IMR-90 (cell line): ENCODE measurements around the gene TIMM8A. TPM values are rescaled to one million over a fixed set of nuclear protein-coding genes. Genes with fewer than 3 reads are reported as not detected.

Experiments
- ATAC-seq: fragments of 200-7000 bp; cut with Tn5 transposase; 2 replicates; pipeline ENCODE4 v1.9.1; 2020; ENCODE audit warnings: low read depth, mild to moderate bottlenecking, moderate library complexity
- BruUV-seq: library from RNA; stranded (reverse); fragments of 400-500 nt; replicated peaks from 2 replicates; lab custom pipeline; 2021; lab: Mats Ljungman, UMichigan
- CTCF ChIA-PET: fragments of 300-600 bp; formaldehyde crosslinking; extraction: SDS; loops from one replicate; lab custom pipeline; 2021; ENCODE audit warnings: antibody characterized with exemption; lab: Yijun Ruan, JAX
- POLR2A ChIA-PET: fragments of 300-600 bp; sonication (Branson Sonifier 250); formaldehyde crosslinking; loops from one replicate; lab custom pipeline; 2022; ENCODE audit warnings: antibody characterized with exemption; ENCODE audit not compliant: unreplicated experiment; lab: Charles Lee
- DNase-seq: peaks from one replicate; pipeline ENCODE4 v3.0.0; 2013
- H2AFZ ChIP-seq: replicated peaks from 2 replicates; pipeline ENCODE3; 2013; ENCODE audit warnings: low read length, mild to moderate bottlenecking; ENCODE audit not compliant: poor library complexity
- H2AK5ac ChIP-seq: 2 replicates; pipeline ENCODE4 v1.6.1; 2013; ENCODE audit warnings: low read depth, low read length, inconsistent platforms
- H2AK9ac ChIP-seq: replicated peaks from 2 replicates; pipeline ENCODE3; 2013; ENCODE audit warnings: mild to moderate bottlenecking, low read depth, low read length, moderate library complexity; ENCODE audit not compliant: poor library complexity
- H2BK120ac ChIP-seq: 2 replicates; pipeline ENCODE4 v1.6.1; 2013; ENCODE audit warnings: low read depth, low read length, inconsistent platforms
- H2BK15ac ChIP-seq: 3 replicates; pipeline ENCODE4 v1.6.1; 2013; ENCODE audit warnings: low read depth, low read length, inconsistent platforms
- H2BK20ac ChIP-seq: 2 replicates; pipeline ENCODE4 v1.6.1; 2013; ENCODE audit warnings: low read depth, mild to moderate bottlenecking, inconsistent platforms, low read length, moderate library complexity
- H2BK5ac ChIP-seq: 2 replicates; pipeline ENCODE4 v1.6.1; 2013; ENCODE audit warnings: mild to moderate bottlenecking, low read depth, low read length, inconsistent platforms; ENCODE audit not compliant: poor library complexity, severe bottlenecking
- H3K14ac ChIP-seq: replicated peaks from 2 replicates; pipeline ENCODE4 v1.6.1; 2013; ENCODE audit warnings: low read depth, low read length, inconsistent platforms
- H3K18ac ChIP-seq: 2 replicates; pipeline ENCODE4 v1.6.1; 2013; ENCODE audit warnings: low read depth, low read length, control low read depth
- H3K23ac ChIP-seq: 2 replicates; pipeline ENCODE4 v1.6.1; 2013; ENCODE audit warnings: low read depth, low read length, inconsistent platforms
- H3K27ac ChIP-seq: 2 replicates; pipeline ENCODE4 v1.5.1; 2013; ENCODE audit warnings: mild to moderate bottlenecking, control low read depth, low read length; ENCODE audit not compliant: insufficient read depth
- H3K27me3 ChIP-seq: 2 replicates; pipeline ENCODE4 v1.6.1; 2013; ENCODE audit warnings: low read length; ENCODE audit not compliant: control insufficient read depth, insufficient read depth
- H3K36me3 ChIP-seq: 2 replicates; pipeline ENCODE4 v1.6.1; 2013; ENCODE audit warnings: low read length, mixed read lengths; ENCODE audit not compliant: control insufficient read depth, insufficient read depth
- H3K4ac ChIP-seq: 2 replicates; pipeline ENCODE4 v1.6.1; 2013; ENCODE audit warnings: low read depth, low read length, inconsistent platforms
- H3K4me1 ChIP-seq: 2 replicates; pipeline ENCODE4 v1.6.1; 2013; ENCODE audit warnings: low read length, mixed read lengths; ENCODE audit not compliant: control insufficient read depth, insufficient read depth
- H3K4me2 ChIP-seq: 2 replicates; pipeline ENCODE4 v1.6.1; 2013; ENCODE audit warnings: low read depth, mild to moderate bottlenecking, control low read depth, low read length, moderate library complexity
- H3K4me3 ChIP-seq: 2 replicates; pipeline ENCODE4 v1.5.1; 2013; ENCODE audit warnings: low read depth, mild to moderate bottlenecking, control low read depth, low read length, moderate library complexity; ENCODE audit not compliant: insufficient read depth
- H3K56ac ChIP-seq: 2 replicates; pipeline ENCODE4 v1.6.1; 2013; ENCODE audit warnings: low read length, inconsistent platforms; ENCODE audit not compliant: insufficient read depth; ENCODE audit errors: extremely low read depth
- H3K79me1 ChIP-seq, 2 experiments: 2 replicates each; pipeline ENCODE4 v1.6.1; 2013; ENCODE audit warnings: low read length in 2 of 2, inconsistent platforms in 1 of 2, low read depth in 1 of 2
- H3K9ac ChIP-seq: 2 replicates; pipeline ENCODE4 v1.6.1; 2013; ENCODE audit warnings: low read depth, low read length, control low read depth
- H3K9me1 ChIP-seq: 2 replicates; pipeline ENCODE4 v1.6.1; 2013; ENCODE audit warnings: low read length, inconsistent platforms; ENCODE audit not compliant: insufficient read depth
- H3K9me3 ChIP-seq: 2 replicates; pipeline ENCODE4 v1.6.1; 2013; ENCODE audit warnings: low read length; ENCODE audit not compliant: control insufficient read depth, insufficient read depth
- H4K20me1 ChIP-seq: 2 replicates; pipeline ENCODE4 v1.6.1; 2013; ENCODE audit warnings: low read length, inconsistent platforms; ENCODE audit not compliant: insufficient read depth
- H4K5ac ChIP-seq: 2 replicates; pipeline ENCODE4 v1.6.1; 2013; ENCODE audit warnings: mild to moderate bottlenecking, low read depth, low read length, control low read depth
- H4K8ac ChIP-seq, 2 experiments: 2 replicates each; pipeline ENCODE4 v1.6.1; 2013; ENCODE audit warnings: low read depth in 2 of 2, low read length in 2 of 2, control low read depth in 1 of 2, inconsistent platforms in 1 of 2
- H4K91ac ChIP-seq: 2 replicates; pipeline ENCODE4 v1.6.1; 2013; ENCODE audit warnings: low read depth, low read length, inconsistent platforms; ENCODE audit not compliant: insufficient read depth
- BHLHE40 ChIP-seq: fragments of 150-350 bp; IDR thresholded peaks from 2 replicates; pipeline ENCODE4 v1.6.1; 2016; ENCODE audit warnings: mild to moderate bottlenecking, low read depth, low read length
- CEBPB ChIP-seq: IDR thresholded peaks from 2 replicates; pipeline ENCODE4 v1.6.1; 2012; ENCODE audit warnings: low read depth, low read length, improper control_type of control experiment
- CHD1 ChIP-seq: IDR thresholded peaks from 2 replicates; pipeline ENCODE4 v1.6.1; 2012; ENCODE audit warnings: low read depth, low read length, improper control_type of control experiment
- ELK1 ChIP-seq: fragments of 150-350 bp; IDR thresholded peaks from 2 replicates; pipeline ENCODE4 v1.6.1; 2016; ENCODE audit warnings: low read depth, mild to moderate bottlenecking, low read length, moderate library complexity, borderline replicate concordance
- FOS ChIP-seq: fragments of 150-350 bp; IDR thresholded peaks from 2 replicates; pipeline ENCODE4 v1.6.1; 2016; ENCODE audit warnings: low read depth, low read length
- MAFK ChIP-seq: IDR thresholded peaks from 2 replicates; pipeline ENCODE4 v1.6.1; 2012; ENCODE audit warnings: low read depth, low read length, improper control_type of control experiment
- MAZ ChIP-seq: IDR thresholded peaks from 2 replicates; pipeline ENCODE4 v1.6.1; 2012; ENCODE audit warnings: low read depth, mild to moderate bottlenecking, low read length, improper control_type of control experiment, moderate library complexity, borderline replicate concordance
- MXI1 ChIP-seq: IDR thresholded peaks from 2 replicates; pipeline ENCODE4 v1.6.1; 2012; ENCODE audit warnings: low read depth, mild to moderate bottlenecking, low read length, moderate library complexity, borderline replicate concordance
- NFE2L2 ChIP-seq: fragments of 150-350 bp; IDR thresholded peaks from 2 replicates; pipeline ENCODE4 v1.6.1; 2016; ENCODE audit warnings: low read depth, mild to moderate bottlenecking, low read length
- POLR2A ChIP-seq: IDR thresholded peaks from 2 replicates; pipeline ENCODE4 v1.6.1; 2012; ENCODE audit warnings: mild to moderate bottlenecking, low read depth, low read length
- RAD21 ChIP-seq: IDR thresholded peaks from 2 replicates; pipeline ENCODE4 v1.6.1; 2012; ENCODE audit warnings: low read length, improper control_type of control experiment
- RCOR1 ChIP-seq: IDR thresholded peaks from 2 replicates; pipeline ENCODE4 v1.6.1; 2012; ENCODE audit warnings: mild to moderate bottlenecking, low read length, improper control_type of control experiment; ENCODE audit not compliant: insufficient replicate concordance
- RFX5 ChIP-seq: IDR thresholded peaks from 2 replicates; pipeline ENCODE4 v1.8.0; 2012; ENCODE audit warnings: low read depth, mild to moderate bottlenecking, low read length, moderate library complexity
- SMC3 ChIP-seq: fragments of 150-350 bp; IDR thresholded peaks from 2 replicates; pipeline ENCODE4 v1.6.1; 2016; ENCODE audit warnings: low read depth, mild to moderate bottlenecking, antibody characterized with exemption, low read length, moderate library complexity
- USF2 ChIP-seq: fragments of 150-350 bp; IDR thresholded peaks from 2 replicates; pipeline ENCODE4 v1.6.1; 2017; ENCODE audit warnings: mild to moderate bottlenecking, antibody characterized with exemption, low read length, low read depth
- WGBS, 2 experiments: methylation state at CpG; one replicate each; pipeline versions ENCODE4 v1.1.5 to v1.1.7; 2013; ENCODE audit warnings: missing lambda C conversion rate in 2 of 2; ENCODE audit not compliant: insufficient read length in 1 of 2; ENCODE audit errors: extremely low coverage in 2 of 2; 5-methylcytosine and 5-hydroxymethylcytosine counted together
- dilution Hi-C: fragments of 300-500 bp; cut with HindIII; formaldehyde crosslinking; loops from one replicate; pipeline ENCODE4 v1.14.3; 2018; ENCODE audit warnings: low sequenced_read_pairs; ENCODE audit not compliant: unreplicated experiment
- in situ Hi-C: fragments of 300-500 bp; cut with MboI; formaldehyde crosslinking; loops from 3 replicates; pipeline ENCODE4 v1.14.3; 2019; ENCODE audit warnings: low sequenced_read_pairs, inconsistent platforms, mixed read lengths
- intact Hi-C: fragments of 100-400 bp; cut with micrococcal nuclease; formaldehyde crosslinking; loops from 2 replicates; pipeline ENCODE4 v1.10.0; 2022
- polyA plus RNA-seq, 3 experiments: library from polyadenylated mRNA; depleted of rRNA; stranded (reverse); fragments of >200 nt; gene quantifications; 2 replicates each; pipeline ENCODE4 v1.2.3, GENCODE V29; 2012; ENCODE audit warnings: low replicate concordance in 1 of 3
- total RNA-seq: library from RNA; depleted of rRNA; stranded (reverse); fragments of >200 nt; gene quantifications from 2 replicates; pipeline ENCODE4 v1.2.3, GENCODE V29; 2012
- TF ChIP-seq, protein P1 (sequence below): conservative IDR thresholded peaks from 2 replicates; pipeline ENCODE4 v1.5.1; 2012; ENCODE audit warnings: mild to moderate bottlenecking, low read depth, low read length, improper control_type of control experiment

TIMM8A gene
- total and polyA plus RNA-seq, 2 of the 4 experiments (the other 2 are of a cell fraction) = 2.2 to 11.6 TPM

DNA sequence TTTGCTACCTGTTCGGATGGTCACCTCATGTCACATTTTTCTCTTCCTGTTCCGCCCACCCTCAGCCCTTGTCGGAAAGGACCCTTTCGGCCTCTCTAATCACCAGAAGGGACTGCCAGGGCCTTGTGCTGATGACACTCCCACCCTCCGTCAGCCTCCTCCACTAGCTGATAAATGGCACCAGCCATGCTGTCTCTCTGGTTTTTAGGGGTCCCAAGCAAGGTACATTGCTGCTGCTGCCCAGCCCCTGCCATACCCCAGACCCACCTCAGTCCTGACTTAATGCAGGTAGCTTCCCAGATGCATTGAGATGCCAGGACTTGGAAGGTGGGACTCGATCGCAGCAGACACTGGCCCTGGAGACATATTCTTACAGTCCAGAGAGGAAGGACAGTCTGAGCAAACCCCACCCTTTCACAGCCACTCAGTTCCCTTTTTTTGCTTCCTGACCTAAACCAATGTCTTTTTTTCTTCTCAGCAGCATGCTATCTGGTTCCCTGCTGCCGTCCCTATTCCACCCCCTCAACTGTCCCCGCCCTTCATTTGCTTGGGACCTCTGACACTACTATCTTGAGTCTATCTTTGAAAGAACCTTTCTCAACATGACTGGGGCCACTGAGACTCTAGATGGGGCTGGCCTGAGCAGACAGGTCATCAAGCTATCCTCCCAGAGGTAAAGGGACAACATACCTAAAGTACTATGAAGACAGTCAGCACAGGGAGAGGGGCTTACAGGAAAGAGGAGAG lies 37.4 kb upstream of the TIMM8A start, which contains the start of gene BTK:
BTK (minus strand) TSS at position 397 of the 747 bp plus-strand sequence. CDS start 10,907 bp downstream, outside the sequence.
- H2BK120ac ChIP-seq = no peak within 1 kb of the TSS
- H2AFZ ChIP-seq = no peak within 1 kb of the TSS
- H3K36me3 ChIP-seq = no peaks in the 10 kb centered on the region
- H2AK9ac ChIP-seq = no peak within 1 kb of the TSS
- no peak within 1 kb of the TSS for H3K23ac ChIP-seq
- no peak within 1 kb of the TSS for H3K4me2 ChIP-seq
- no peak within 1 kb of the TSS for H3K18ac ChIP-seq
- H4K5ac ChIP-seq = no peak within 1 kb of the TSS
- H2BK15ac ChIP-seq = no peak within 1 kb of the TSS
- intact Hi-C loops (no loop called here), in situ Hi-C loops (no loop called here), dilution Hi-C loops (no loop called here)
- no peaks in the 10 kb centered on the region for H4K20me1 ChIP-seq
- no peaks in the 10 kb centered on the region for H3K4me1 ChIP-seq
- H4K91ac ChIP-seq = no peak within 1 kb of the TSS
- peaks cover 0 to 1% of the 10 kb centered on the region in 2 experiments; a peak in 1 of 4 replicates for H3K79me1 ChIP-seq
- H2BK5ac ChIP-seq = no peak within 1 kb of the TSS
- 60% methylated on average over 2 of the region's 9 CpGs; no CpG with 5 or more reads in 1 of the 2 experiments for WGBS, 2 experiments
- TF ChIP-seq NFE2L2 (no peak), RCOR1 (no peak), CEBPB (no peak), ELK1 (no peak), FOS (no peak), MAZ (no peak), POLR2A (no peak), RFX5 (no peak), RAD21 (no peak), MAFK (no peak), MXI1 (no peak), CHD1 (no peak), USF2 (no peak), BHLHE40 (no peak), SMC3 (no peak)
- TF ChIP-seq, protein P1, sequence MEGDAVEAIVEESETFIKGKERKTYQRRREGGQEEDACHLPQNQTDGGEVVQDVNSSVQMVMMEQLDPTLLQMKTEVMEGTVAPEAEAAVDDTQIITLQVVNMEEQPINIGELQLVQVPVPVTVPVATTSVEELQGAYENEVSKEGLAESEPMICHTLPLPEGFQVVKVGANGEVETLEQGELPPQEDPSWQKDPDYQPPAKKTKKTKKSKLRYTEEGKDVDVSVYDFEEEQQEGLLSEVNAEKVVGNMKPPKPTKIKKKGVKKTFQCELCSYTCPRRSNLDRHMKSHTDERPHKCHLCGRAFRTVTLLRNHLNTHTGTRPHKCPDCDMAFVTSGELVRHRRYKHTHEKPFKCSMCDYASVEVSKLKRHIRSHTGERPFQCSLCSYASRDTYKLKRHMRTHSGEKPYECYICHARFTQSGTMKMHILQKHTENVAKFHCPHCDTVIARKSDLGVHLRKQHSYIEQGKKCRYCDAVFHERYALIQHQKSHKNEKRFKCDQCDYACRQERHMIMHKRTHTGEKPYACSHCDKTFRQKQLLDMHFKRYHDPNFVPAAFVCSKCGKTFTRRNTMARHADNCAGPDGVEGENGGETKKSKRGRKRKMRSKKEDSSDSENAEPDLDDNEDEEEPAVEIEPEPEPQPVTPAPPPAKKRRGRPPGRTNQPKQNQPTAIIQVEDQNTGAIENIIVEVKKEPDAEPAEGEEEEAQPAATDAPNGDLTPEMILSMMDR = no peak
- POLR2A ChIA-PET = no interaction called here
- H3K4me3 ChIP-seq = no peak within 1 kb of the TSS
- H3K14ac ChIP-seq = no peak within 1 kb of the TSS
- no peaks in the 10 kb centered on the region for H3K9me3 ChIP-seq
- CTCF ChIA-PET = no interaction called here
- no peak within 1 kb of the TSS for H3K27ac ChIP-seq
- H3K9me1 ChIP-seq = peaks cover 4% of the 10 kb centered on the region
- H3K27me3 ChIP-seq = peaks cover 16% of the 10 kb centered on the region
- H3K4ac ChIP-seq = no peak within 1 kb of the TSS
- H4K8ac ChIP-seq = no peak within 1 kb of the TSS
- no peak for ATAC-seq
- no peak within 1 kb of the TSS for H2BK20ac ChIP-seq
- H2AK5ac ChIP-seq = no peak within 1 kb of the TSS
- H3K9ac ChIP-seq = no peak within 1 kb of the TSS
- BruUV-seq = no TSS peak
- H3K56ac ChIP-seq = no peak within 1 kb of the TSS
- no peak for DNase-seq
